IPS DF 6.9 (cell line): ENCODE results near the gene DEGS2.

Experiments used
- DNase-seq: peaks from one replicate; pipeline ENCODE4 v3.0.0-alpha.2; 2013; ENCODE audit warnings: low read depth, low spot score
- H3K27ac ChIP-seq: one replicate; pipeline ENCODE4 v1.5.1; 2013; ENCODE audit warnings: low read length, control low read depth
- H3K27me3 ChIP-seq: 2 replicates; pipeline ENCODE4 v1.6.1; 2013; ENCODE audit warnings: mild to moderate bottlenecking, low read length; ENCODE audit not compliant: control insufficient read depth, insufficient read depth
- H3K36me3 ChIP-seq: 2 replicates; pipeline ENCODE4 v1.6.1; 2013; ENCODE audit warnings: low read length; ENCODE audit not compliant: control insufficient read depth, insufficient read depth
- H3K4me1 ChIP-seq: 2 replicates; pipeline ENCODE4 v1.6.1; 2013; ENCODE audit warnings: low read length; ENCODE audit not compliant: control insufficient read depth, insufficient read depth
- H3K4me3 ChIP-seq: 2 replicates; pipeline ENCODE4 v1.5.1; 2013; ENCODE audit warnings: mild to moderate bottlenecking, low read length
- H3K9me3 ChIP-seq: 2 replicates; pipeline ENCODE4 v1.6.1; 2013; ENCODE audit warnings: low read length, inconsistent platforms; ENCODE audit not compliant: control insufficient read depth, insufficient read depth
- whole genome bisulfite sequencing: extraction: QIAGEN DNeasy Blood & Tissue Kit; methylation state at CpG from one replicate; pipeline ENCODE4 v1.1.7; 2013; ENCODE audit warnings: mixed read lengths, missing lambda C conversion rate; ENCODE audit not compliant: insufficient read length, insufficient coverage; 5-methylcytosine and 5-hydroxymethylcytosine counted together

DEGS2 gene

GRCh38 chr14:100148837-100149731 lies 10.4 kb downstream of the DEGS2 start:
- no peak for DNase-seq
- no CpG with 5 or more reads among the region's 58 CpGs for WGBS
- peaks cover 4% of the 10 kb centered on the region; the same call in 1 of the 2 replicates for H3K36me3 ChIP-seq
- no peak overlapping the region for H3K4me3 ChIP-seq
- no peaks in the 10 kb centered on the region for H3K9me3 ChIP-seq
- H3K4me1 ChIP-seq: peaks cover 2% of the 10 kb centered on the region
- H3K27me3 ChIP-seq: no peaks in the 10 kb centered on the region
- H3K27ac ChIP-seq: no peak overlapping the region

- Histone ChIP-seq H3K9me3 (no peaks in the 10 kb centered on the region), H3K27ac (no peak overlapping the region), H3K4me3 (no peak overlapping the region), H3K27me3 (no peaks in the 10 kb centered on the region), H3K36me3 (peaks cover 4% of the 10 kb centered on the region; the same call in 1 of the 2 replicates), H3K4me1 (peaks cover 2% of the 10 kb centered on the region)
- DNase-seq: no peak
- no CpG with 5 or more reads among the region's 28 CpGs for WGBS
Observed at GRCh38 chr14:100147691-100148464, 11.6 kb downstream of the DEGS2 start.

GRCh38 chr14:100147181-100147631 lies 12.2 kb downstream of the DEGS2 start:
- peaks cover 4% of the 10 kb centered on the region; the same call in 1 of the 2 replicates for H3K36me3 ChIP-seq
- no CpG with 5 or more reads among the region's 20 CpGs for WGBS
- H3K9me3 ChIP-seq: no peaks in the 10 kb centered on the region
- no peak for DNase-seq
- H3K4me1 ChIP-seq: peaks cover 2% of the 10 kb centered on the region
- no peak overlapping the region for H3K27ac ChIP-seq
- no peaks in the 10 kb centered on the region for H3K27me3 ChIP-seq
- H3K4me3 ChIP-seq: no peak overlapping the region

- peaks cover 2% of the 10 kb centered on the region for H3K4me1 ChIP-seq
- DNase-seq: no peak
- no CpG with 5 or more reads among the region's 29 CpGs for WGBS
Observed at GRCh38 chr14:100146531-100147091, 12.8 kb downstream of the DEGS2 start.

GRCh38 chr14:100145682-100146464 lies 13.6 kb downstream of the DEGS2 start:
- H3K4me1 ChIP-seq: peaks cover 3% of the 10 kb centered on the region
- WGBS: no CpG with 5 or more reads among the region's 27 CpGs
- DNase-seq: no peak
- no peaks in the 10 kb centered on the region for H3K9me3 ChIP-seq
- H3K36me3 ChIP-seq: peaks cover 4% of the 10 kb centered on the region; the same call in 1 of the 2 replicates
- H3K27ac ChIP-seq: no peak overlapping the region
- no peaks in the 10 kb centered on the region for H3K27me3 ChIP-seq
- no peak overlapping the region for H3K4me3 ChIP-seq

More at GRCh38 chr14:100146531-100147091, 12.8 kb downstream of the DEGS2 start:
- no peaks in the 10 kb centered on the region for H3K9me3 ChIP-seq
- H3K27ac ChIP-seq: no peak overlapping the region
- no peak overlapping the region for H3K4me3 ChIP-seq
- no peaks in the 10 kb centered on the region for H3K27me3 ChIP-seq
- H3K36me3 ChIP-seq: peaks cover 4% of the 10 kb centered on the region; the same call in 1 of the 2 replicates

- Histone ChIP-seq H3K27ac (no peak overlapping the region), H3K4me1 (peaks cover 7% of the 10 kb centered on the region), H3K27me3 (no peaks in the 10 kb centered on the region), H3K4me3 (no peak overlapping the region), H3K9me3 (no peaks in the 10 kb centered on the region), H3K36me3 (peaks cover 4% of the 10 kb centered on the region; the same call in 1 of the 2 replicates)
- no CpG with 5 or more reads among the region's 18 CpGs for WGBS
- DNase-seq: no peak
Observed at GRCh38 chr14:100144996-100145646, 14.3 kb downstream of the DEGS2 start.

- DNase-seq: no peak
- Histone ChIP-seq H3K36me3 (peaks cover 4% of the 10 kb centered on the region; the same call in 1 of the 2 replicates), H3K27me3 (no peaks in the 10 kb centered on the region), H3K4me3 (no peak overlapping the region), H3K9me3 (no peaks in the 10 kb centered on the region), H3K27ac (no peak overlapping the region), H3K4me1 (peaks cover 7% of the 10 kb centered on the region)
- WGBS: no CpG with 5 or more reads among the region's 4 CpGs
Observed at GRCh38 chr14:100144645-100144995, 14.8 kb downstream of the DEGS2 start.

- Histone ChIP-seq H3K27me3 (no peaks in the 10 kb centered on the region), H3K27ac (no peak overlapping the region), H3K4me1 (peaks cover 7% of the 10 kb centered on the region), H3K4me3 (no peak overlapping the region), H3K36me3 (no peaks in the 10 kb centered on the region; the same call in 1 of the 2 replicates), H3K9me3 (no peaks in the 10 kb centered on the region)
- no CpG with 5 or more reads among the region's 23 CpGs for WGBS
- no peak for DNase-seq
Observed at GRCh38 chr14:100143934-100144333, 15.5 kb downstream of the DEGS2 start.

GRCh38 chr14:100143523-100143922 lies 15.9 kb downstream of the DEGS2 start:
- Histone ChIP-seq H3K27ac (no peak overlapping the region), H3K4me1 (peaks cover 7% of the 10 kb centered on the region), H3K27me3 (no peaks in the 10 kb centered on the region), H3K4me3 (no peak overlapping the region), H3K9me3 (no peaks in the 10 kb centered on the region), H3K36me3 (no peaks in the 10 kb centered on the region; the same call in 1 of the 2 replicates)
- WGBS: no CpG with 5 or more reads among the region's 18 CpGs
- DNase-seq: no peak
